Spleen (tissue), 11 donors: ENCODE measurements around the gene PFKL. TPM values are rescaled to one million over a fixed set of nuclear protein-coding genes. Genes with fewer than 3 reads are reported as not detected.
A peak's percentile ranks its signal among the peaks of the same experiment; 100 is the strongest.

Source experiments
- DNase-seq: peaks from one replicate; pipeline ENCODE4 v3.0.0-alpha.2; 2020
- H3K27ac ChIP-seq, 8 donors: fragments of 200-600 bp; sonication (generic) in 7 of 8; 1 replicate in 4 of 8; 2 replicates in 4 of 8; pipeline versions ENCODE4 v1.5.0 to v1.8.0; 2016 to 2021; ENCODE audit warnings: inconsistent platforms in 4 of 8, mild to moderate bottlenecking in 4 of 8, moderate library complexity in 1 of 8
- H3K27me3 ChIP-seq, 7 donors: fragments of 200-600 bp; sonication (generic) in 6 of 7; replicated peaks in 1 of 7; 1 replicate in 4 of 7; 2 replicates in 3 of 7; pipeline versions ENCODE4 v1.5.0 to v1.8.0; 2016 to 2021; ENCODE audit warnings: inconsistent platforms in 3 of 7, mild to moderate bottlenecking in 1 of 7
- H3K36me3 ChIP-seq, 6 donors: fragments of 200-600 bp; sonication (generic) in 5 of 6; 1 replicate in 4 of 6; 2 replicates in 2 of 6; pipeline versions ENCODE4 v1.5.0 to v1.8.0; 2016 to 2021; ENCODE audit warnings: inconsistent platforms in 2 of 6
- H3K4me1 ChIP-seq, 6 donors: fragments of 200-600 bp; sonication (generic) in 5 of 6; 1 replicate in 3 of 6; 2 replicates in 3 of 6; pipeline versions ENCODE4 v1.5.0 to v1.8.0; 2016 to 2021; ENCODE audit warnings: inconsistent platforms in 3 of 6
- H3K4me3 ChIP-seq, 8 donors: fragments of 200-600 bp; sonication (generic) in 7 of 8; 1 replicate in 4 of 8; 2 replicates in 4 of 8; pipeline versions ENCODE4 v1.5.0 to v1.8.0; 2016 to 2021; ENCODE audit warnings: inconsistent platforms in 4 of 8, mild to moderate bottlenecking in 4 of 8, moderate library complexity in 2 of 8
- H3K9me3 ChIP-seq, 8 donors: fragments of 200-600 bp; sonication (generic) in 7 of 8; 1 replicate in 4 of 8; 2 replicates in 4 of 8; pipeline versions ENCODE4 v1.5.0 to v1.8.0; 2016 to 2021; ENCODE audit warnings: inconsistent platforms in 4 of 8
- POLR2A ChIP-seq, 3 donors: fragments of 450-650 bp; IDR thresholded peaks; one replicate each; pipeline ENCODE4 v1.5.1; 2017; ENCODE audit warnings: antibody characterized with exemption in 3 of 3, mild to moderate bottlenecking in 1 of 3
- POLR2AphosphoS5 ChIP-seq, 3 donors: sonication (generic); formaldehyde crosslinking; IDR thresholded peaks; one replicate each; pipeline ENCODE4 v1.5.1; 2017; ENCODE audit warnings: antibody characterized with exemption in 3 of 3
- WGBS, 5 donors: extraction: QIAGEN DNeasy Blood & Tissue Kit in 3 of 5; methylation state at CpG; one replicate each; pipeline versions ENCODE4 v1.1.5 to v1.1.7; 2013 to 2018; 5-methylcytosine and 5-hydroxymethylcytosine counted together
- intact Hi-C: fragments of 100-400 bp; cut with DNase I; formaldehyde crosslinking; loops from one replicate; pipeline ENCODE4 v1.15.0; 2023; ENCODE audit warnings: low total_unique reads
- polyA plus RNA-seq, 3 donors: library from polyadenylated mRNA; stranded (reverse); fragments of 200-250 nt; gene quantifications; one replicate each; pipeline ENCODE4 v1.2.1, GENCODE V29; 2013
- total RNA-seq, 7 donors: library from RNA; depleted of rRNA in 3 of 7; stranded (reverse); fragments of >200 nt in 3 of 7; fragmentation: NEBNext Ultra II Directional in 4 of 7; extraction: Animal tissue kit (Norgen Biotek cat#: 25700) in 4 of 7; gene quantifications; one replicate each; pipeline versions ENCODE4 v1.1.0 to v1.2.1, GENCODE V29; 2016 to 2021
- TF ChIP-seq, protein P1 (sequence below), 11 experiments: fragments of 200-600 bp in 7 of 11; fragments of 450-650 bp in 4 of 11; sonication (generic) in 4 of 11; IDR thresholded peaks in 8 of 11; conservative IDR thresholded peaks in 3 of 11; 1 replicate in 7 of 11; 2 replicates in 4 of 11; pipeline versions ENCODE4 v1.4.0 to v1.8.0; 2016 to 2021; ENCODE audit warnings: antibody characterized with exemption in 11 of 11, inconsistent platforms in 4 of 11, mild to moderate bottlenecking in 1 of 11
- donor health status: healthy with polysubstance abuse.
- donor health status: DM: no; HTN: no; CAD: no; lungs with moderate emphysema.
- donor health status: DM: no; HTN: no; CAD: no.
- donor health status: Bipolar disorder and iron deficiency.
- donor health status: healthy.
- donor health status: DM: no; HTN: no; CAD: no.
- donor health status: DM: yes; HTN: yes; CAD: no.

The PFKL gene
- total and polyA plus RNA-seq, 10 donors: 65.9 to 145 (median 112) TPM

DNA sequence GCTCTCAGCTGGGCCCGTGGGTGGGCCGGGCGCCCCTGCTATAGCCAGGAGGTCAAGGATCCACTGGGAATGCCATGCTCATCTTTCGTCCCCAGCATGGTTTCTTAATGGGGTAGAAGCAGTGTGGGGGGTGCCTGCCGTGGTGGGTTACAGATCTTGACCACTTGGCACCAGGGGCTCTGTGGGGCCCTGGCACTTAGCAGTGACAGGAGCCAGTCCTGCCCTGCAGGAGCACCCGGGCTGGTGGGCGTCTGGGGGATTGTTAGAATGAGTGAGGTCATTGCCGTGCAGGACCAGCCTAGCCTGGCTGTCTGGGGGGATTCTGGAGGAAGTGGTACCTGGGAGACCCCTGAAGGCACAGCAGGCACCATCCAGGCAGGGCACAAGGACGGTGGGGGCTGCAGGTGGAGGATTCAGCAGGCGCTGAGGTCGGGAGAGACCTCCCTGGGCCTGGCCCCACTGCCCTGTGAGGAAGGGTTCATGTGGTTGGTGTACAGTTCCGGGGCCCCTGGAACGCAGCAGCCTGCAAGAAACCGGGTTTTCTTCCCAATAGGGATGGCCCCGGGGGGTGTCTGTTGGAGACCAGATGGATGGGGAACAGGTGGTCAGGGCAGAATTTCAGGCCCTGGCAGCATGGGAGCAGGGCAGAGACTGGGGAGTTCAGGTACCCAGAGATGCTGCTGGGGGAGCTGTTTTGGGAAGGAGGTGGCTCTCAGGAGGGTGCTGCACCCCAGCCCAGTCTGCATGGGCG, 9.4 kb upstream of the PFKL start:
- Histone ChIP-seq H3K36me3 (no peaks in the 10 kb centered on the region), H3K27ac (no peak overlapping the region), H3K4me1 (peaks cover 6 to 27% (median 16%) of the 10 kb centered on the region in 6 donors), H3K4me3 (no peak overlapping the region), H3K9me3 (no peaks in the 10 kb centered on the region), H3K27me3 (peaks cover 0 to 30% (median 21%) of the 10 kb centered on the region in 7 donors)
- intact Hi-C loops: no loop called here
- WGBS, 5 donors: 77 to 85% (median 84%) methylated on average over 6 to 16 of the region's 16 CpGs
- no peak for TF ChIP-seq POLR2A (IDR thresholded peaks at IDR 0.05)
- TF ChIP-seq POLR2AphosphoS5 (IDR thresholded peaks at IDR 0.05): no peak
- TF ChIP-seq, protein P1, sequence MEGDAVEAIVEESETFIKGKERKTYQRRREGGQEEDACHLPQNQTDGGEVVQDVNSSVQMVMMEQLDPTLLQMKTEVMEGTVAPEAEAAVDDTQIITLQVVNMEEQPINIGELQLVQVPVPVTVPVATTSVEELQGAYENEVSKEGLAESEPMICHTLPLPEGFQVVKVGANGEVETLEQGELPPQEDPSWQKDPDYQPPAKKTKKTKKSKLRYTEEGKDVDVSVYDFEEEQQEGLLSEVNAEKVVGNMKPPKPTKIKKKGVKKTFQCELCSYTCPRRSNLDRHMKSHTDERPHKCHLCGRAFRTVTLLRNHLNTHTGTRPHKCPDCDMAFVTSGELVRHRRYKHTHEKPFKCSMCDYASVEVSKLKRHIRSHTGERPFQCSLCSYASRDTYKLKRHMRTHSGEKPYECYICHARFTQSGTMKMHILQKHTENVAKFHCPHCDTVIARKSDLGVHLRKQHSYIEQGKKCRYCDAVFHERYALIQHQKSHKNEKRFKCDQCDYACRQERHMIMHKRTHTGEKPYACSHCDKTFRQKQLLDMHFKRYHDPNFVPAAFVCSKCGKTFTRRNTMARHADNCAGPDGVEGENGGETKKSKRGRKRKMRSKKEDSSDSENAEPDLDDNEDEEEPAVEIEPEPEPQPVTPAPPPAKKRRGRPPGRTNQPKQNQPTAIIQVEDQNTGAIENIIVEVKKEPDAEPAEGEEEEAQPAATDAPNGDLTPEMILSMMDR (IDR thresholded peaks at IDR 0.05 in 8 of 11, conservative IDR thresholded peaks at IDR 0.05 in 3 of 11): no peak
- peak; percentile 63 for DNase-seq

DNA sequence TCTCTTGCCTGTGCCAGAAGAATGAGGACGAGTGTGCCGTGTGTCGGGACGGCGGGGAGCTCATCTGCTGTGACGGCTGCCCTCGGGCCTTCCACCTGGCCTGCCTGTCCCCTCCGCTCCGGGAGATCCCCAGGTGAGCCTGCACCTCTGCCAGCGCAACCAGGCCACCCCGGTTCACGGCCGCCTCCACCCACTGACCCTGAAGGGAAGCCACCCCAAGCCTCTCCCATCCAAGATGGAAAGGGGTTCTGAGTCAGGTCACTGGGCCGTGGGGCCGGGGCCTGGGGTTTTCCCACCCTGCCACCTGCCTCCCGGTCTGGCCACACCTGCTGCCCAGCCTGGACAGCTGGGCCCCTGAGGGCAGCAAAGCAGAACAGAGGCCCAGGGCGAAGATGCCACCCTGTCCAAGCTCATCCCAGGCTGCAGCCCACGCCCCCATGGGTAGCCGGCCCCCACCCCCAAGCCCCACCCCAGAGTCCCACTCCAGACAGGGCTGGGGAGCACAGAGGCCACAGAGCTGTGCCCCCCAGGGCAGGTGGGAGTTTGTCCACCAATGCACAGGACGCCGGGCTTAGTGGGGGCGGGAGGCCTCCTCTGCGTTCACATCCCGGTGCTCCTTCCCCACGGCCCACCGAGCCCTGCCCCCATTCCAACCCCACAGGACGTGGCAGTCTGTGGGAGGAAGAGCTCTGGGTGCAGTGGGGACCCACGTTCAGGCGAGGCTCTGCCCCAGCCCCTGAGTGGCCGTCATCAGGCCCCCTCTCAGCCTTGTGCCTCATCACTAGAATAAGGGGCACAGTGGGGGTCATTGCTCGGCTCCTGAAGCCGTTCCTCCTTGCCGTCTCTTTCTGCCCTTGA, 8.5 kb upstream of the PFKL start:
- intact Hi-C loops: no loop called here
- no peaks in the 10 kb centered on the region for H3K36me3 ChIP-seq
- TF ChIP-seq, protein P1 (IDR thresholded peaks at IDR 0.05 in 8 of 11, conservative IDR thresholded peaks at IDR 0.05 in 3 of 11): no peak
- TF ChIP-seq POLR2A (IDR thresholded peaks at IDR 0.05) (no peak), POLR2AphosphoS5 (IDR thresholded peaks at IDR 0.05) (no peak)
- H3K27me3 ChIP-seq: peaks cover 0 to 30% (median 16%) of the 10 kb centered on the region in 7 donors
- H3K4me3 ChIP-seq: no peak overlapping the region
- no peaks in the 10 kb centered on the region for H3K9me3 ChIP-seq
- no peak overlapping the region for H3K27ac ChIP-seq
- peaks cover 8 to 30% (median 19%) of the 10 kb centered on the region in 6 donors for H3K4me1 ChIP-seq
- peak; percentile 76 for DNase-seq
- WGBS, 5 donors: 67 to 82% (median 78%) methylated on average over 7 to 33 of the region's 33 CpGs

DNA sequence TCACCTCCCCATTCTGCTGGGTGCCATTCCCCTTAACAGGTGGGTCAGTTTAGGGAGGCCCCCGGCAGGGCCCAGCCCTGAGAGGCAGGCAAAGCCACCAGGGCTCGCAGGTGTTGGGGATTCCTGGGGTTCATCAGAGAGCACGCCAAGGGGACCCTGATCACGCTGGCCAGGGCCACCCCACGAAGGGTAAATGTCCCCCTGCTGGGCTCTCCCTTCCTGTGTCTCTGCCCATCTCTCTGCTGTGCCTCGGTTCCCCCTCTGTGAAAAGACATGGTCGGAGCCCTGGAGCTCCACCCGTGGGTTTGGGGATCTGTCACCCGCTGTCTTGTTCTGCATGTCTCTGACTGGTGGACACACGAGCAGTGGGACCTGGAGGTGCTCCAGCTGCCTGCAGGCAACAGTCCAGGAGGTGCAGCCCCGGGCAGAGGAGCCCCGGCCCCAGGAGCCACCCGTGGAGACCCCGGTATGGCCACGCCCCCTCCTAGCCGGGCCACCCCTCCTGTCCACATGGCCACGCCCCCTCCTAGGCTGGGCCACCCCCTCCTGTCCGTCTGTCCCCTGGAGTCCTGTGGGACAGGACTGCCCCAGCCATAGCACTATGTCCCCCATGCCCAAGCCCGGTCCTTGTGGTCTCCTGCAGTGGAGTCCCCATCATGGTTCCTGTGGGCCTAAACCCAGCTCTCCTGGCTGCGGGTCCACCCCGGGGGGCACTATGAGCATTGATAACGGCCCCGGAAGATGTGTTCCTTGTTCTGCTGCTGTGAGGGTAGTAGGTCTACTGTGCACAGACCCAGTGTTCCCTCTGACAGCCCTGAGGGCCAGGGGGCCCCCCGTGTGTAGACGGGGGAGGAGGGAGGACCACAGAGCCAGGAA, 7.7 kb upstream of the PFKL start:
- TF ChIP-seq POLR2AphosphoS5 (IDR thresholded peaks at IDR 0.05): no peak
- Histone ChIP-seq H3K27me3 (peaks cover 0 to 28% (median 8%) of the 10 kb centered on the region in 7 donors), H3K9me3 (no peaks in the 10 kb centered on the region), H3K4me1 (peaks cover 8 to 39% (median 20%) of the 10 kb centered on the region in 6 donors), H3K4me3 (no peak overlapping the region), H3K36me3 (no peaks in the 10 kb centered on the region), H3K27ac (no peak overlapping the region)
- intact Hi-C loops: no loop called here
- no peak for DNase-seq
- WGBS, 5 donors: 44 to 82% (median 71%) methylated on average over 4 to 25 of the region's 25 CpGs

DNA sequence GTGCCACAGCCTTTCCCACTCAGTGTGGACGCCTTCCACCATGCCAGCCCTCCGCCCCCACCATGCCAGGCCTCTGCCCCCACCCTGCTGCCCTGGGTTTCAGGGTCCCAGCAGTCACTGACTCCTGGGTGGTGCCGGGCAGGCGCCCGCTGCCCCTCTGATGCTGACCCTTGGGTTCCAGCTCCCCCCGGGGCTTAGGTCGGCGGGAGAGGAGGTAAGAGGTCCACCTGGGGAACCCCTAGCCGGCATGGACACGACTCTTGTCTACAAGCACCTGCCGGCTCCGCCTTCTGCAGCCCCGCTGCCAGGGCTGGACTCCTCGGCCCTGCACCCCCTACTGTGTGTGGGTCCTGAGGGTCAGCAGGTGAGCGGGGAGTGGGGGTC, 7.0 kb upstream of the PFKL start:
- no peak for DNase-seq
- Histone ChIP-seq H3K4me1 (peaks cover 10 to 45% (median 26%) of the 10 kb centered on the region in 6 donors), H3K27ac (no peak overlapping the region), H3K9me3 (no peaks in the 10 kb centered on the region), H3K27me3 (peaks cover 0 to 25% (median 1%) of the 10 kb centered on the region in 7 donors), H3K36me3 (no peaks in the 10 kb centered on the region), H3K4me3 (no peak overlapping the region)
- 86 to 100% (median 94%) methylated on average over 3 to 15 of the region's 15 CpGs for WGBS, 5 donors
- intact Hi-C loops: no loop called here
- TF ChIP-seq, protein P1 (IDR thresholded peaks at IDR 0.05 in 8 of 11, conservative IDR thresholded peaks at IDR 0.05 in 3 of 11): no peak
